A673 (cell line): Measurements from ENCODE around the gene RBM15.

Experiments
- CTCF ChIP-seq: fragments of 300-800, 200-600 bp; sonication (generic); conservative IDR thresholded peaks from 2 replicates; pipeline ENCODE4 v1.5.1; 2017; ENCODE audit warnings: low read depth, mild to moderate bottlenecking, antibody characterized with exemption, low read length, moderate library complexity, mixed read lengths
- EZH2 ChIP-seq: fragments of 200-600 bp; sonication (generic); IDR thresholded peaks from 2 replicates; pipeline ENCODE4 v1.6.1; 2017; ENCODE audit warnings: borderline replicate concordance, low read depth, mild to moderate bottlenecking, mixed read lengths, antibody characterized with exemption, low read length; ENCODE audit not compliant: poor library complexity, severe bottlenecking

DNA sequence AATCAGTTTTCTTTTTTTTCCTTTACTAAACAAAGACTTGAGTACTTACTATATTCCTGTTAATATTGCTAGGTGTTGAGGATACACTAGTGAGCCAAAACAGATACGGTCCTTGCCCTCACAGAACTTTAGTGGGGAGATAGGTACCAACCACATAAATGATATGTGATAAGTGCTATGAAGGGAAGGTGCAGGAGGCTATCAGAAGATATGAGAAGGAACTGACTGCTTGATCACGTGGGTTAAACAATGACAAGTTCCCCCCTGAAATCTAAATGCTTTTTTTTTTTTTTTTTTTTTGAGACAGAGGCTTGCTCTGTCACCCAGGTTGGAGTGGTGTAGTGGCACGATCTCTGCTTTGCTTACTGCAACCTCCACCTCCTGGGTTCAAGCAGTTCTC lies 25.0 kb downstream of the RBM15 start:
- TF ChIP-seq CTCF: no peak
- no peak for TF ChIP-seq EZH2
